Endothelial cell of umbilical vein (primary cell): ENCODE measurements around the gene FIBCD1. TPM values are rescaled to one million over a fixed set of nuclear protein-coding genes. Genes with fewer than 3 reads are reported as not detected.
A peak's percentile ranks its signal among the peaks of the same experiment; 100 is the strongest.

Source experiments
- BruUV-seq: library from RNA; stranded (reverse); fragments of 400-500 nt; replicated peaks from 2 replicates; lab custom pipeline; 2021; lab: Mats Ljungman, UMichigan
- CTCF ChIA-PET: fragments of 300-600, 350-600 bp; sonication (Branson Sonifier 250); formaldehyde crosslinking; loops from one replicate; lab custom pipeline; 2021; ENCODE audit warnings: antibody characterized with exemption, inconsistent platforms; lab: Charles Lee
- POLR2A ChIA-PET: fragments of 300-600, 350-600 bp; sonication (Branson Sonifier 250); formaldehyde crosslinking; loops from one replicate; lab custom pipeline; 2021; ENCODE audit warnings: antibody characterized with exemption, inconsistent platforms; lab: Charles Lee
- DNase-seq: peaks from one replicate; pipeline ENCODE4 v3.0.0-alpha.2; 2011; ENCODE audit warnings: low read depth, low spot score
- FAIRE-seq: peaks from 2 replicates; lab custom pipeline; 2011; peaks lifted over from hg19 to GRCh38; lab: Jason Lieb, UNC
- H2AFZ ChIP-seq: 2 replicates; pipeline ENCODE4 v1.6.0; 2012; ENCODE audit warnings: low read depth, low read length, control low read depth, inconsistent platforms
- H3K27ac ChIP-seq: 2 replicates; pipeline ENCODE4 v1.5.1; 2011; ENCODE audit warnings: low read depth, mild to moderate bottlenecking, control low read depth, low read length, moderate library complexity; ENCODE audit not compliant: insufficient read depth
- H3K27me3 ChIP-seq, 2 experiments: 2 replicates each; pipeline versions ENCODE4 v1.6.0 to v1.6.1; 2011; ENCODE audit warnings: low read length in 2 of 2, mixed read lengths in 1 of 2; ENCODE audit not compliant: control insufficient read depth in 2 of 2, insufficient read depth in 2 of 2
- H3K36me3 ChIP-seq, 2 experiments: 2 replicates in 1 of 2; 3 replicates in 1 of 2; pipeline ENCODE4 v1.5.1; 2011; ENCODE audit warnings: low read length in 2 of 2, mild to moderate bottlenecking in 1 of 2, moderate library complexity in 1 of 2; ENCODE audit not compliant: control insufficient read depth in 2 of 2, insufficient read depth in 2 of 2; ENCODE audit errors: extremely low read depth in 1 of 2
- H3K4me1 ChIP-seq: 3 replicates; pipeline ENCODE4 v1.5.1; 2011; ENCODE audit warnings: mild to moderate bottlenecking, low read length; ENCODE audit not compliant: control insufficient read depth, insufficient read depth; ENCODE audit errors: extremely low read depth
- H3K4me2 ChIP-seq: 2 replicates; pipeline ENCODE4 v1.6.1; 2011; ENCODE audit warnings: low read length, control low read depth, mixed read lengths; ENCODE audit not compliant: insufficient read depth
- H3K4me3 ChIP-seq, 3 experiments: fragments of 200-600 bp in 1 of 3; sonication (generic), shearing (Covaris generic) in 1 of 3; replicated peaks in 1 of 3; 2 replicates each; pipeline ENCODE4 v1.5.1; 2011 to 2016; ENCODE audit warnings: control low read depth in 3 of 3, low read length in 3 of 3, mild to moderate bottlenecking in 2 of 3, inconsistent platforms in 1 of 3, low read depth in 1 of 3, moderate library complexity in 1 of 3; ENCODE audit not compliant: insufficient read depth in 1 of 3
- H3K79me2 ChIP-seq: 2 replicates; pipeline ENCODE4 v1.6.0; 2012; ENCODE audit warnings: low read length, inconsistent platforms; ENCODE audit not compliant: control insufficient read depth, insufficient read depth
- H3K9ac ChIP-seq: replicated peaks from 2 replicates; pipeline ENCODE3; 2011; ENCODE audit warnings: low read length, control low read depth; ENCODE audit not compliant: insufficient read depth; ENCODE audit errors: extremely low read depth
- H3K9me1 ChIP-seq: replicated peaks from 3 replicates; pipeline ENCODE4 v1.6.0; 2011; ENCODE audit warnings: mild to moderate bottlenecking, low read length; ENCODE audit not compliant: control insufficient read depth, insufficient read depth; ENCODE audit errors: extremely low read depth
- H3K9me3 ChIP-seq: replicated peaks from 2 replicates; pipeline ENCODE4 v1.5.1; 2012; ENCODE audit warnings: low read length, inconsistent platforms; ENCODE audit not compliant: control insufficient read depth, insufficient read depth
- H4K20me1 ChIP-seq: replicated peaks from 2 replicates; pipeline ENCODE3; 2011; ENCODE audit warnings: mild to moderate bottlenecking, low read length; ENCODE audit not compliant: control insufficient read depth, insufficient read depth; ENCODE audit errors: extremely low read depth
- EZH2 ChIP-seq: IDR thresholded peaks from 2 replicates; pipeline ENCODE4 v1.6.1; 2012; ENCODE audit warnings: borderline replicate concordance, low read depth, mild to moderate bottlenecking, moderate library complexity, low read length, inconsistent platforms; ENCODE audit not compliant: severe bottlenecking
- FOS ChIP-seq: IDR thresholded peaks from 2 replicates; pipeline ENCODE4 v1.6.1; 2011; ENCODE audit warnings: mild to moderate bottlenecking, low read length, moderate library complexity, borderline replicate concordance; ENCODE audit not compliant: insufficient read depth
- GATA2 ChIP-seq: IDR thresholded peaks from 2 replicates; pipeline ENCODE4 v1.7.0; 2011; ENCODE audit warnings: low read depth, mild to moderate bottlenecking, moderate library complexity, mixed read lengths, low read length; ENCODE audit not compliant: insufficient read length, insufficient read depth
- POLR2A ChIP-seq: IDR thresholded peaks from 2 replicates; pipeline ENCODE4 v1.6.1; 2012; ENCODE audit warnings: low read depth, mild to moderate bottlenecking, control low read depth, low read length
- POLR2AphosphoS5 ChIP-seq: IDR thresholded peaks from 2 replicates; pipeline ENCODE4 v1.6.1; 2012; ENCODE audit warnings: low read depth, mild to moderate bottlenecking, control low read depth, low read length, moderate library complexity; ENCODE audit not compliant: insufficient read depth
- dilution Hi-C: fragments of 300-500 bp; cut with MboI; formaldehyde crosslinking; loops from one replicate; pipeline ENCODE4 v1.15.0; 2019; ENCODE audit warnings: low sequenced_read_pairs; ENCODE audit not compliant: extremely low pct_ligation_motif_present
- intact Hi-C: fragments of 100-400 bp; cut with micrococcal nuclease; formaldehyde crosslinking; loops from one replicate; pipeline ENCODE4 v1.10.0; 2022
- polyA plus RNA-seq, 4 experiments: library from polyadenylated mRNA; depleted of rRNA in 3 of 4; stranded (reverse) in 3 of 4; unstranded in 1 of 4; fragments of >200 nt; gene quantifications; 2 replicates each; pipeline versions ENCODE4 v1.2.1 to v1.2.3, GENCODE V29; 2011 to 2012; ENCODE audit warnings: missing spikeins in 1 of 4
- total RNA-seq: library from RNA; stranded (reverse); gene quantifications from 2 replicates; pipeline ENCODE4 v1.2.3, GENCODE V29; 2021
- TF ChIP-seq, protein P1 (sequence below), 2 donors: IDR thresholded peaks; 1 replicate in 1 of 2; 2 replicates in 1 of 2; pipeline ENCODE4 v1.5.1; 2011; ENCODE audit warnings: low read length in 2 of 2, mild to moderate bottlenecking in 2 of 2, moderate library complexity in 2 of 2, control low read depth in 1 of 2, inconsistent platforms in 1 of 2, low read depth in 1 of 2; ENCODE audit not compliant: insufficient read depth in 1 of 2; ENCODE audit errors: extremely low read depth in 1 of 2
- TF ChIP-seq, protein P2 (sequence below): IDR thresholded peaks from 2 replicates; pipeline ENCODE4 v1.6.1; 2011; ENCODE audit not compliant: insufficient read depth, insufficient read length

Gene FIBCD1
- total and polyA plus RNA-seq, 2 donors (not counting 3 experiments of a cell fraction or from before 2014, with no cell fraction given), result 0.14 TPM; not detected in 1

DNA sequence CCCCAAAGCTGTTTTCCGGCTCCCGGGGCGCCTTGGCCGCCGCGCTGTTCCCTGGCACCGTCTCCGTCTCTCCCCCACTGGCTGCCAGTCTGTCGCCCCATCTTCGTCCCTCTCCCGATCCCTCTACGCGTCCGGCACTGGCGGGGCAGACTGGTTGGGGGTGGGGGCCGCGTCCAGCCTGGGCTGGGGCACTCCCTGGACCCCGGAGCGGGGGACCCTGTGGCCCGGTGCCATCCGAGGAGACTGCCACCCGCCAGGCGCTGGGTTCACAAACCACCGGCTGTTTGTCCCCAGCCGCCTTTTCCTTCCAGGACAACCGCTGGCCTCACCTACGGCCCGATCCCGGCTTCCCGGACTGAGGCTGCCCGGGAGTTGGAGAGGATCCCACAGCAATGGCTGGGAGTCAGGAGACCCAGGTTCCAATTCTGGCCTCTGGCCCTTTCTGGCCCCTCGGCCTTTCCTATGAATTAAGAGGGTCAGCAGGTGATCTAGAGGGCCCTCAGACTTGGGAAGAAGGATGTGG lies 1.0 kb upstream of the FIBCD1 start:
- TF ChIP-seq, protein P1, sequence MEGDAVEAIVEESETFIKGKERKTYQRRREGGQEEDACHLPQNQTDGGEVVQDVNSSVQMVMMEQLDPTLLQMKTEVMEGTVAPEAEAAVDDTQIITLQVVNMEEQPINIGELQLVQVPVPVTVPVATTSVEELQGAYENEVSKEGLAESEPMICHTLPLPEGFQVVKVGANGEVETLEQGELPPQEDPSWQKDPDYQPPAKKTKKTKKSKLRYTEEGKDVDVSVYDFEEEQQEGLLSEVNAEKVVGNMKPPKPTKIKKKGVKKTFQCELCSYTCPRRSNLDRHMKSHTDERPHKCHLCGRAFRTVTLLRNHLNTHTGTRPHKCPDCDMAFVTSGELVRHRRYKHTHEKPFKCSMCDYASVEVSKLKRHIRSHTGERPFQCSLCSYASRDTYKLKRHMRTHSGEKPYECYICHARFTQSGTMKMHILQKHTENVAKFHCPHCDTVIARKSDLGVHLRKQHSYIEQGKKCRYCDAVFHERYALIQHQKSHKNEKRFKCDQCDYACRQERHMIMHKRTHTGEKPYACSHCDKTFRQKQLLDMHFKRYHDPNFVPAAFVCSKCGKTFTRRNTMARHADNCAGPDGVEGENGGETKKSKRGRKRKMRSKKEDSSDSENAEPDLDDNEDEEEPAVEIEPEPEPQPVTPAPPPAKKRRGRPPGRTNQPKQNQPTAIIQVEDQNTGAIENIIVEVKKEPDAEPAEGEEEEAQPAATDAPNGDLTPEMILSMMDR (IDR thresholded peaks at IDR 0.05; ENCODE audit: extremely low read depth in 1 of 2, insufficient read depth in 1 of 2, low read depth in 1 of 2, low read length in 2 of 2), result no peak
- TF ChIP-seq EZH2, result peak; percentile 67
- intact Hi-C loops (loop anchor here (2.0 kb wide), 3 partner anchors 45 to 69 kb away; no protein-coding TSS in a partner anchor), dilution Hi-C loops (no loop called here)
- ChIA-PET POLR2A (no interaction called here), CTCF (interaction anchor here (0.7 to 1.1 kb wide), 9 partner anchors 13 to 234 kb away, joined by 3 to 13 read pairs (median 3); no protein-coding TSS in a partner anchor)
- DNase-seq (no peak), FAIRE-seq (no peak)
- Histone ChIP-seq H3K27me3 (peaks cover 23 to 35% of the 10 kb centered on the region in 2 experiments), H3K9me3 (no peaks in the 10 kb centered on the region), H3K36me3 (no peaks in the 10 kb centered on the region), H3K79me2 (no peaks in the 10 kb centered on the region), H3K4me2 (no peak overlapping the region), H3K4me3 (no peak overlapping the region), H3K4me1 (peaks cover 3% of the 10 kb centered on the region), H3K9ac (no peak overlapping the region), H3K27ac (no peak overlapping the region), H4K20me1 (no peaks in the 10 kb centered on the region), H2AFZ (no peak overlapping the region), H3K9me1 (no peaks in the 10 kb centered on the region)
- no TSS peak for BruUV-seq

DNA sequence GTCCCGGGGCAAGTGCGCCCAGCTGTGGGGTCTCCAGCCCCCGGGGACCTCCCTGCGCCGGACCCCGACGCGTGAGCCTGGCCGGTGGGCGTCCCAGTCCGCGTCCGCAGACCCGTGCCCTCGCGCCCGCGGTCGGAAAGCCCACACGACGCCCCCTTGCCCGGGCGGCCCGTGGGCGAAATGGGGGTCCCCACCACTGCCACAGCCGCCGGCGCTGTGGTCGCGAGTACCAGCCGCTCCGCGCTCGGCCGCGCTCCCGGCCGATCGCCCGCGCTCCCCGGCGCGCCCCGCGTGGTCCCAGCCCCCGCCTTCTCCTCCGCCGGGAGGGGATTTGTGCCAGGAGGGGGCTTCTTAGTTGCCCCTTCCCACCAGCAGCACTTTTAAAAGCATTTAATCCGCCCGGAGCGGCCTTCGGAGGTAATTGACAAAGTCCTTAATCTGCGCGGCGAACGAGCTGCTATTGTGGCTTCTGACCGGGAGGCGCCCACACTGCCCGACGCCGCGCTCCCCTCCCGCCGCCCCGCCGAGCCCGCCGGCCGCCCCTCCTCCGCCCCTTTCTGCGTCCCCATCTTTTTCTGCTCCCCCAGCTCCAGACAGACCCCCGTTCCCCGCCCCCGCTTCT lies 469 bp upstream of the FIBCD1 start:
- dilution Hi-C loops (no loop called here), intact Hi-C loops (loop anchor here (1.0 to 2.0 kb wide), 4 partner anchors 23 to 69 kb away; no protein-coding TSS in a partner anchor)
- TF ChIP-seq, protein P2, sequence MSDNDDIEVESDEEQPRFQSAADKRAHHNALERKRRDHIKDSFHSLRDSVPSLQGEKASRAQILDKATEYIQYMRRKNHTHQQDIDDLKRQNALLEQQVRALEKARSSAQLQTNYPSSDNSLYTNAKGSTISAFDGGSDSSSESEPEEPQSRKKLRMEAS, result no peak
- TF ChIP-seq GATA2, result no peak
- TF ChIP-seq, protein P1 (IDR thresholded peaks at IDR 0.05; ENCODE audit: extremely low read depth in 1 of 2, insufficient read depth in 1 of 2, low read depth in 1 of 2, low read length in 2 of 2), result peak in 1 of 2 donors; percentile 1
- TF ChIP-seq POLR2AphosphoS5, result no peak
- peak; percentile 23 for TF ChIP-seq EZH2
- no peak for TF ChIP-seq FOS
- TF ChIP-seq POLR2A, result no peak
- no peaks in the 10 kb centered on the region for H3K79me2 ChIP-seq
- H3K9me1 ChIP-seq, result no peaks in the 10 kb centered on the region
- no peaks in the 10 kb centered on the region for H4K20me1 ChIP-seq
- peak overlapping the region; percentile 30 for H3K4me2 ChIP-seq
- peaks cover 24 to 35% of the 10 kb centered on the region in 2 experiments for H3K27me3 ChIP-seq
- FAIRE-seq (no peak), DNase-seq (no peak)
- no peak overlapping the region for H3K9ac ChIP-seq
- no peak overlapping the region for H3K27ac ChIP-seq
- H3K4me3 ChIP-seq, result peak overlapping the region in 1 of 3 experiments; percentile 26
- H3K9me3 ChIP-seq, result no peaks in the 10 kb centered on the region
- no peaks in the 10 kb centered on the region for H3K36me3 ChIP-seq
- ChIA-PET CTCF (interaction anchor here (0.7 to 1.1 kb wide), 9 partner anchors 13 to 233 kb away, joined by 3 to 13 read pairs (median 3); no protein-coding TSS in a partner anchor), POLR2A (no interaction called here)
- peaks cover 3% of the 10 kb centered on the region for H3K4me1 ChIP-seq
- no TSS peak for BruUV-seq
- peak overlapping the region; percentile 47 for H2AFZ ChIP-seq
